Subcutaneous adipose tissue (tissue), 4 donors: ENCODE measurements around the gene ACTR2. TPM values are rescaled to one million over a fixed set of nuclear protein-coding genes. Genes with fewer than 3 reads are reported as not detected.

Experiments used
- total RNA-seq, 4 donors: library from RNA; depleted of rRNA; stranded (reverse); fragments of >200 nt; gene quantifications; one replicate each; pipeline ENCODE4 v1.1.0, GENCODE V29; 2016
- TF ChIP-seq, protein P1 (sequence below): fragments of 450-650 bp; IDR thresholded peaks from one replicate; pipeline ENCODE4 v1.5.1; 2016; ENCODE audit warnings: low read depth, mild to moderate bottlenecking, control low read depth, antibody characterized with exemption, moderate library complexity

The ACTR2 gene
- total RNA-seq, 4 donors from 2014 or later: 92.3 to 162 (median 132) TPM

DNA sequence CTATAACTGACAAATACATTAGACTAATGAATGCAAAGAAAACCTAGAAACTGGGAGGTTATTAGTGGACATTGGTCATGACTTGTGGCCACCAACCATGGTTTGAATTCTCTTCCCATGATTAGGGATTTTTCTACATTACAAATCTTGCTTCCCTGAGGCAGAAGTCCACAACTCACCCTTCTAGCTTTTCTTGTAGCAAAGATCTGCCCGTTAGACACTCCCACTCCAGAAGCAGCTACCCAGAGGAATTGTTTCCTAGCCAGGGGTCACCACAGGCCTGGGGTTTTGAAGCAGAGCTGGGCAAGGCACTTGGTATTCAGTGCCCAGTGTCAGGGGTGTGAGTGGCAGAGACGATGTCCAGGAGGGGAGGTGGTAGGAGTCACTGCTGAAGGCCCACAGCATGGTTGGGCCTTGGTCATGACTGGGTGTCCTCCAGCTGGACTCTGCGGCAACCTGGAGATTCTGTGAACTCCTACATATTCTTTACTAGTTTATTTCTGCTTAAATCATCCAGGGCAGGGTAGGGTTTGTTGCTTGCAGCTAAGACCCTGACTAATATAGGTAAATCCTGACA, 54.9 kb downstream of the ACTR2 start:
- TF ChIP-seq, protein P1, sequence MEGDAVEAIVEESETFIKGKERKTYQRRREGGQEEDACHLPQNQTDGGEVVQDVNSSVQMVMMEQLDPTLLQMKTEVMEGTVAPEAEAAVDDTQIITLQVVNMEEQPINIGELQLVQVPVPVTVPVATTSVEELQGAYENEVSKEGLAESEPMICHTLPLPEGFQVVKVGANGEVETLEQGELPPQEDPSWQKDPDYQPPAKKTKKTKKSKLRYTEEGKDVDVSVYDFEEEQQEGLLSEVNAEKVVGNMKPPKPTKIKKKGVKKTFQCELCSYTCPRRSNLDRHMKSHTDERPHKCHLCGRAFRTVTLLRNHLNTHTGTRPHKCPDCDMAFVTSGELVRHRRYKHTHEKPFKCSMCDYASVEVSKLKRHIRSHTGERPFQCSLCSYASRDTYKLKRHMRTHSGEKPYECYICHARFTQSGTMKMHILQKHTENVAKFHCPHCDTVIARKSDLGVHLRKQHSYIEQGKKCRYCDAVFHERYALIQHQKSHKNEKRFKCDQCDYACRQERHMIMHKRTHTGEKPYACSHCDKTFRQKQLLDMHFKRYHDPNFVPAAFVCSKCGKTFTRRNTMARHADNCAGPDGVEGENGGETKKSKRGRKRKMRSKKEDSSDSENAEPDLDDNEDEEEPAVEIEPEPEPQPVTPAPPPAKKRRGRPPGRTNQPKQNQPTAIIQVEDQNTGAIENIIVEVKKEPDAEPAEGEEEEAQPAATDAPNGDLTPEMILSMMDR: no peak

- TF ChIP-seq, protein P1: no peak
Observed at GRCh38 chr2:65287364-65287763, 59.7 kb downstream of the ACTR2 start.

DNA sequence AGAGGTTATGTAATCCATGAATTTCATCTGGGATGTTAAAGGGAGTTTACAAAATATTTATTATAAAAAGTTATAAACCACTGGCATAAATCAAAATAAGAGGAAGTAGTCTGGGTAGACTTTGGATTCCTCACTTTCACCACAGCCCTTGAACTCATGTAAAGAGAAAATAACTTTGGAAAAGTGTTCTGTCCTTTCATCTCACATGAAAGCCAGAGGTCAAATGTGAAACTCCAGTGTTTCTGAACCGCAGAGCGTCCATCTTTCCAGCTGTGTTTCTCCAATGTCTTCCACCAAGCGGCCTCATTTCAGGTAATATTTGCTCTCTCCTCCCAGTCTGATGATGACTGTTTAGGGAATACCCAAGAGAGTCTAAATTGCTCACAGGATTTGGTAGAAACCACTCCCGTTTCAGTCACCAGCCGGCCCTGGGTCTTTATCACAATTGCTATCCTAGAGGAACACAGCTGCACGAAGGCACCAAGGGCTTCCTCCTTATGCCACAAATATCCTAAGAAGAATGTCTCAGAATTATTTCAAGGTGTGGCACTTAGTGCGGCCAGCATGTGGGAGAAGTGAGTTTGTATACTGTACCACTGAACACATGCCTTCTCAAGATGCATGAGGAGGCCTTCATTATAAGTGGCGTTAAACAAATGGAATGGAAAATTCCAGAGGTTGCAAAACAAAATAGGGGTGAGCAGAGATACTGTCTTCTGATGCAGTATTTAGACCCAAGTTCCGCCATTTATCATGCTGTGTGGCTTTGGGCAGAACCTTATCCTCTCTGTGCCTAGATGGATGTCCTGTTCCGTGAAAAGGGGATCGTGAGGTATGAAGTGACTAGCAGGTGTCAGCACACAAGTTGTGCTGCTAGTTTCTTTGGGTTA, 63.8 kb downstream of the ACTR2 start:
- TF ChIP-seq, protein P1: no peak

- TF ChIP-seq, protein P1: no peak
Observed at GRCh38 chr2:65292106-65292400, 64.4 kb downstream of the ACTR2 start.

DNA sequence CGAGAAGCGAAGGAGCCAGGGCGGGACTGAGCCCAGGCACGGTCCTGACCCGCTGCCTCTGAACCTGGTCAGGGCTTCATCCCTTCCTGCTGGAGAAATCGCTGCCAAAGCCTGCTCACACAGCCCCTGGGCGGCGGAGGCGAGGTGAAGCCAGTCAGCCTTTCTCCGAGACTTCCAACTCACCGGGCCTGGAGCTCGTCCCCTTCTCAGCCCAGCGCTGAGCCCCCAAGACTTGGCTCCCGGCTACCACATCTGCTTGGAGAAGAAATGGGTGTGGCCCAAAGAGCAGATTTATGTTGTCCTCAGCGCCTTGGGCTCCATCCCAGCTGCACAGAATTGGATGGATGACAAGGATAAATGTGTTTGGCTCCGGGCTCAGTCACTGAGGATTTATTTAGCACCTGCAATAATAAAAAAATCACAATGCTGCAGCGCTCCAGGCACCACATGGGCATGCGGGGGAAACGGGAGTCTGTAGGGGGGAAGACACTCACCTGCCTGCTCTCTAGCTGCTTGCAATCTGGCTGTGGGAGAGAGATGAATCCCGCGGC, 64.9 kb downstream of the ACTR2 start:
- TF ChIP-seq, protein P1: no peak

DNA sequence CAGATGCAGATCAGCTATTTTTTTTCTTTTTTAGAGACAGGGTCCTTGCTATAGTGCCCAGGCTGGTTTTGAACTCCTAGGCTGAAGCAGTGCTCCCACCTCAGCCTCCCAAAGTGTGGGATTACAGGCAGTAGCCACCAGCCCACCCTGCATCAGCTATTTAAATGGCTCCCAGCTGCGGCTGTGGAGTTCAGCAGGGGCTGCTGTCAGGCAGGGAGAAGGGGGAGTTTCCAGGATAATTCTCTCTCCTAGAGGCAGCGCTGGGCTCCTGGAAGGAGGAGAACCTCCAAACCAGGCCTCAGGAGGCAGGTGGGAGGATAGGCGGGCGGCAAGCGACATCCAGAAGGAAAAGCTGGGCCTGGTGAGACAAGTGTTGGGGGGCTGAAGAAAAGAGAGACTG, 65.7 kb downstream of the ACTR2 start:
- TF ChIP-seq, protein P1: no peak

DNA sequence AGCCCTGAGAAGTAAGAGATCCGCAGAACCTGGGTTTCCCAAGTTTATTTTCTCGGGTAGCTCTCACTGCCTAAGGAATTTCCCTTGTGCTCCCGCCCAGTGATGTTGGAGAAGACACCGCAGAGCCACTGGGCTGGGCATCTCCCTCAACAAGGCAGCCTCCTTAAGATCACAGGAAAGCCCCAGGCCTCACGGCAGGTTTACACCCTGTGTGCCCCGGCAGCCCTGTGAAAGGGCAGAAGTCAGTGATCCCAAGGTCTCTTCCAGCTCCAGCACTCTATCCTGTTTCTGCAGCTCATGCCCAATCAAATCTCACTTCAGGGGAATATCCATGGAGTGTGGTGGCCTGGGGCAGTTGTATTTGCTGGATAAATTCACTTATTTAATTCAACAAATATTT, 66.5 kb downstream of the ACTR2 start:
- TF ChIP-seq, protein P1: no peak
